ENCODE measurements around the gene SHLD3.
A peak's percentile ranks its signal among the peaks of the same experiment; 100 is the strongest.

Gene SHLD3

GRCh38 chr5:65624025-65624570 is 729 bp upstream of the SHLD3 start, which contains the start of gene TRIM23:
TSS of gene TRIM23 (minus strand) at chr5:65624333. CDS start at chr5:65624274, 59 bp downstream.
- peaks cover 0 to 31% (median 28%) of the 10 kb centered on the region in 5 donors for H3K4me1 ChIP-seq (ENCODE audit: control insufficient read depth in 5 of 5, insufficient read depth in 5 of 5, low read length in 5 of 5)
- H3K27ac ChIP-seq (ENCODE audit: low read depth, low read length) = peak within 1 kb of the TSS; percentile 59
- H3K9ac ChIP-seq (ENCODE audit: low read length in 5 of 5) = peak within 1 kb of the TSS; percentile 92 to 98 (median 97)

DNA sequence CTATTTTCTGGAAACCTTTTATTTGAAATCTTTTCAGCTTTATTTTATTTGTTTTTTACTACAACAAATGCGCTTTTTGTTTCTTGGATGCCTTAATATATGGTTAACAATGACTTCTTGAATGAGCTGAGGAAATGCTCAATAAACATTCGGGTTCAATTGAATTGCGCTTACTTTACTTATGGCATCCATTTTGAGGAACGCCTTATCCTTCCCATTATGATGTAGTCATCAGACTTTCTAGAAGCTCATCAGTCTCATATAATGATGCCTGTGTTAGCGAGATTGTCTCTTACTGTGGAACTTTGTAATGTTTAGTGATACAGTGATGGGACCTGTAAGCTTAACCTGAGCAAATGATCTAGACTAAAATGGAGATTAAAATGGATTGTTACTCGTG is 916 bp downstream of the SHLD3 start:
- no peaks in the 10 kb centered on the region for H3K27me3 ChIP-seq (ENCODE audit: control insufficient read depth in 5 of 5, insufficient read depth in 4 of 5, low read length in 5 of 5)
- H3K4me1 ChIP-seq (ENCODE audit: control insufficient read depth in 5 of 5, insufficient read depth in 5 of 5, low read length in 5 of 5) = peaks cover 0 to 31% (median 28%) of the 10 kb centered on the region in 5 donors
- H3K9me3 ChIP-seq (ENCODE audit: control insufficient read depth in 5 of 5, low read length in 5 of 5) = no peaks in the 10 kb centered on the region
- peak overlapping the region; percentile 15 to 99 (median 89) for H3K4me3 ChIP-seq (ENCODE audit: low read depth in 1 of 5, low read length in 5 of 5)
- H3K36me3 ChIP-seq (ENCODE audit: control insufficient read depth in 5 of 5, insufficient read depth in 5 of 5, low read length in 5 of 5) = peaks cover 4 to 10% (median 6%) of the 10 kb centered on the region in 5 donors
- peak overlapping the region in 3 of 5 donors; percentile 92 to 97 (median 94) for H3K9ac ChIP-seq (ENCODE audit: low read length in 5 of 5)
- H3K27ac ChIP-seq (ENCODE audit: low read depth, low read length) = no peak overlapping the region

More at GRCh38 chr5:65624025-65624570, 729 bp upstream of the SHLD3 start, which contains the start of gene TRIM23:
- H3K4me3 ChIP-seq (ENCODE audit: low read depth in 1 of 5, low read length in 5 of 5) = peak within 1 kb of the TSS; percentile 85 to 99 (median 96)
- H3K27me3 ChIP-seq (ENCODE audit: control insufficient read depth in 5 of 5, insufficient read depth in 4 of 5, low read length in 5 of 5) = no peaks in the 10 kb centered on the region
- H3K36me3 ChIP-seq (ENCODE audit: control insufficient read depth in 5 of 5, insufficient read depth in 5 of 5, low read length in 5 of 5) = peaks cover 0 to under 1% (median 0%) of the 10 kb centered on the region in 5 donors
- H3K9me3 ChIP-seq (ENCODE audit: control insufficient read depth in 5 of 5, low read length in 5 of 5) = no peaks in the 10 kb centered on the region

DNA sequence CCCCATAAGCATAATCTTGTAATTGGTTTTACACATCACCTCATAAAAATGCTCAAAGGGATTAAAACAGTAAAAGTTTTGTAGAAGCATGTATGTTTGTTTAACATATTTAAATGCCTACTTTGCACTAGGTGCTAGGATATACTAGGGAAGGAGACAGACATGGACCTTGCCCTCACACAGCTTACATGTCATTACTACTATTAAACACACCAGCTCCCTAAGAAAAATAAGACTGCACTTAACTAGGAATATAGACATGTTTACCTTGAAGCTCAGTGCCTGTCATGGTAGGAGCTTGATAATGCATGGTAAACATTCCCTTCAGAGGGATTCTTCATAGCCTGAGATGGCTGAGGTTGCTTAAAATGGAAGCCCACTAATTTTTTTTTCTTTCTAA is 6.2 kb downstream of the SHLD3 start:
- Histone ChIP-seq H3K4me1 (ENCODE audit: control insufficient read depth in 5 of 5, insufficient read depth in 5 of 5, low read length in 5 of 5) (peaks cover 0 to 8% (median 3%) of the 10 kb centered on the region in 5 donors), H3K4me3 (ENCODE audit: low read depth in 1 of 5, low read length in 5 of 5) (no peak overlapping the region), H3K27ac (ENCODE audit: low read depth, low read length) (no peak overlapping the region), H3K9ac (ENCODE audit: low read length in 5 of 5) (no peak overlapping the region), H3K9me3 (ENCODE audit: control insufficient read depth in 5 of 5, low read length in 5 of 5) (no peaks in the 10 kb centered on the region), H3K36me3 (ENCODE audit: control insufficient read depth in 5 of 5, insufficient read depth in 5 of 5, low read length in 5 of 5) (peaks cover 4 to 17% (median 7%) of the 10 kb centered on the region in 5 donors), H3K27me3 (ENCODE audit: control insufficient read depth in 5 of 5, insufficient read depth in 4 of 5, low read length in 5 of 5) (no peaks in the 10 kb centered on the region)

DNA sequence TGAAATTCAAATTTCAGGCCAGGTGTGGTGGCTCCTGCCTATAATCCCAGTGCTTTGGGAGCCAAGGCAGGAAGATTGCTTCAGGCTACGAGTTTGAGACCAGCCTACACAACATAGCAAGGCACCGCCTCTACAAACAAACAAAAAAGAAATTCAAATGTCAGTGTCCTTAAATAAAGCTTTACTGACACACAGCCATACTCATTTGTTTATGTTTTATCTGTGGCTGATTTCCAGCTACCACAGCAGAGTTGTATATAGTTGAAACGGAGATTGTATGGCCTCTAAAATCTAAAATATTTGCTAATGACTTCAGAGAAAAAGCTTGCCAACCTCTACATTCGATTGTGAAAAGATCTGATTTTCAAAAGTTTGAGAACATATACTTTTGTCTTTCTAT is 15.4 kb downstream of the SHLD3 start:
- Histone ChIP-seq H3K9ac (ENCODE audit: low read length in 5 of 5) (no peak overlapping the region), H3K4me3 (ENCODE audit: low read depth in 1 of 5, low read length in 5 of 5) (no peak overlapping the region), H3K36me3 (ENCODE audit: control insufficient read depth in 5 of 5, insufficient read depth in 5 of 5, low read length in 5 of 5) (peaks cover 16 to 42% (median 23%) of the 10 kb centered on the region in 5 donors), H3K9me3 (ENCODE audit: control insufficient read depth in 5 of 5, low read length in 5 of 5) (no peaks in the 10 kb centered on the region), H3K27me3 (ENCODE audit: control insufficient read depth in 5 of 5, insufficient read depth in 4 of 5, low read length in 5 of 5) (no peaks in the 10 kb centered on the region), H3K27ac (ENCODE audit: low read depth, low read length) (no peak overlapping the region), H3K4me1 (ENCODE audit: control insufficient read depth in 5 of 5, insufficient read depth in 5 of 5, low read length in 5 of 5) (no peaks in the 10 kb centered on the region)

- no peak overlapping the region for H3K4me3 ChIP-seq (ENCODE audit: low read depth in 1 of 5, low read length in 5 of 5)
- no peak overlapping the region for H3K27ac ChIP-seq (ENCODE audit: low read depth, low read length)
- H3K9me3 ChIP-seq (ENCODE audit: control insufficient read depth in 5 of 5, low read length in 5 of 5) = no peaks in the 10 kb centered on the region
- peaks cover 6 to 29% (median 7%) of the 10 kb centered on the region in 5 donors for H3K36me3 ChIP-seq (ENCODE audit: control insufficient read depth in 5 of 5, insufficient read depth in 5 of 5, low read length in 5 of 5)
- no peaks in the 10 kb centered on the region for H3K4me1 ChIP-seq (ENCODE audit: control insufficient read depth in 5 of 5, insufficient read depth in 5 of 5, low read length in 5 of 5)
- H3K9ac ChIP-seq (ENCODE audit: low read length in 5 of 5) = no peak overlapping the region
- no peaks in the 10 kb centered on the region for H3K27me3 ChIP-seq (ENCODE audit: control insufficient read depth in 5 of 5, insufficient read depth in 4 of 5, low read length in 5 of 5)
Measured at GRCh38 chr5:65646938-65647337, 22.1 kb downstream of the SHLD3 start.

- Histone ChIP-seq H3K9me3 (ENCODE audit: control insufficient read depth in 5 of 5, low read length in 5 of 5) (no peaks in the 10 kb centered on the region), H3K9ac (ENCODE audit: low read length in 5 of 5) (no peak overlapping the region), H3K27me3 (ENCODE audit: control insufficient read depth in 5 of 5, insufficient read depth in 4 of 5, low read length in 5 of 5) (no peaks in the 10 kb centered on the region), H3K36me3 (ENCODE audit: control insufficient read depth in 5 of 5, insufficient read depth in 5 of 5, low read length in 5 of 5) (peaks cover 6 to 29% (median 9%) of the 10 kb centered on the region in 5 donors), H3K4me3 (ENCODE audit: low read depth in 1 of 5, low read length in 5 of 5) (no peak overlapping the region), H3K4me1 (ENCODE audit: control insufficient read depth in 5 of 5, insufficient read depth in 5 of 5, low read length in 5 of 5) (no peaks in the 10 kb centered on the region), H3K27ac (ENCODE audit: low read depth, low read length) (no peak overlapping the region)
Measured at GRCh38 chr5:65647941-65648340, 23.1 kb downstream of the SHLD3 start.

DNA sequence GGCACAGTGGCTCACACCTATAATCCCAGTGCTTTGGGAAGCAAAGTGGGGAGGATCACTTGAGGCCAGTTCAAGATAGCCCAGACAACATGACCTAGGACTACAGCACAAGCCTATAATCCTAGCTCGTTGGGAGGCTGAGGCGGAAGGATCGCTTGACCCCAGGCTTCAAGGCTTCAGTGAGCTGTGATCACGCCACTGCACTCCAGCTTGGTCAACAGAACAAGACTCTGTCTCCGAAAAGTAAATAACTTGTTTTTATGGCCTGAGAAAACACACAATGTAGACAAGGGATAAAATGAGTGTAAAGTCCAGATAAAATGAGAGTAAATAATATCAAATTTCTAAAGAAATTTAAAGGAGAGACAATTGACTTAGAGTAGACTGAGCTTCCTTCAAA is 26.3 kb downstream of the SHLD3 start:
- Histone ChIP-seq H3K36me3 (ENCODE audit: control insufficient read depth in 5 of 5, insufficient read depth in 5 of 5, low read length in 5 of 5) (peaks cover 6 to 40% (median 16%) of the 10 kb centered on the region in 5 donors), H3K27ac (ENCODE audit: low read depth, low read length) (no peak overlapping the region), H3K4me1 (ENCODE audit: control insufficient read depth in 5 of 5, insufficient read depth in 5 of 5, low read length in 5 of 5) (no peaks in the 10 kb centered on the region), H3K9ac (ENCODE audit: low read length in 5 of 5) (no peak overlapping the region), H3K9me3 (ENCODE audit: control insufficient read depth in 5 of 5, low read length in 5 of 5) (no peaks in the 10 kb centered on the region), H3K4me3 (ENCODE audit: low read depth in 1 of 5, low read length in 5 of 5) (no peak overlapping the region), H3K27me3 (ENCODE audit: control insufficient read depth in 5 of 5, insufficient read depth in 4 of 5, low read length in 5 of 5) (no peaks in the 10 kb centered on the region)

DNA sequence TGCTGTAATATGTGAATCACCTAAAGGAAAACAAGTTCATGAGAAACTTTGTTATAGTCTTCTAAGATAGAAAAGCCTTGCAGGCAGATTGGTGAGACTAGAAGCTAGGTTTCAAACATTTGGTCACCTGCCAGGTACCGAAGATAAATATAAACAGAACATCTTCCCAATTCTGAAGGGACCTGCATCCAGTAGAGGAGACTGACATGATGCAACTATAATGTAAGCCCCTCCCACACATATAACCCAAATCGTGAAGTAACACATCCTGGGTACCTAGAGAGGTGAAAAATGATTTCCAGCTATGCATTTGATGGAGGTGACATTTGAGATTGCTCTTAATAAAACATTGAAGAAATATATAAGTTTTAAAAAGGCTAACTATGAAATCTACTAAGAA is 29.9 kb downstream of the SHLD3 start:
- no peaks in the 10 kb centered on the region for H3K4me1 ChIP-seq (ENCODE audit: control insufficient read depth in 5 of 5, insufficient read depth in 5 of 5, low read length in 5 of 5)
- no peak overlapping the region for H3K27ac ChIP-seq (ENCODE audit: low read depth, low read length)
- no peak overlapping the region for H3K4me3 ChIP-seq (ENCODE audit: low read depth in 1 of 5, low read length in 5 of 5)
- no peaks in the 10 kb centered on the region for H3K27me3 ChIP-seq (ENCODE audit: control insufficient read depth in 5 of 5, insufficient read depth in 4 of 5, low read length in 5 of 5)
- no peaks in the 10 kb centered on the region for H3K9me3 ChIP-seq (ENCODE audit: control insufficient read depth in 5 of 5, low read length in 5 of 5)
- H3K36me3 ChIP-seq (ENCODE audit: control insufficient read depth in 5 of 5, insufficient read depth in 5 of 5, low read length in 5 of 5) = peaks cover 8 to 23% (median 19%) of the 10 kb centered on the region in 5 donors
- no peak overlapping the region for H3K9ac ChIP-seq (ENCODE audit: low read length in 5 of 5)

DNA sequence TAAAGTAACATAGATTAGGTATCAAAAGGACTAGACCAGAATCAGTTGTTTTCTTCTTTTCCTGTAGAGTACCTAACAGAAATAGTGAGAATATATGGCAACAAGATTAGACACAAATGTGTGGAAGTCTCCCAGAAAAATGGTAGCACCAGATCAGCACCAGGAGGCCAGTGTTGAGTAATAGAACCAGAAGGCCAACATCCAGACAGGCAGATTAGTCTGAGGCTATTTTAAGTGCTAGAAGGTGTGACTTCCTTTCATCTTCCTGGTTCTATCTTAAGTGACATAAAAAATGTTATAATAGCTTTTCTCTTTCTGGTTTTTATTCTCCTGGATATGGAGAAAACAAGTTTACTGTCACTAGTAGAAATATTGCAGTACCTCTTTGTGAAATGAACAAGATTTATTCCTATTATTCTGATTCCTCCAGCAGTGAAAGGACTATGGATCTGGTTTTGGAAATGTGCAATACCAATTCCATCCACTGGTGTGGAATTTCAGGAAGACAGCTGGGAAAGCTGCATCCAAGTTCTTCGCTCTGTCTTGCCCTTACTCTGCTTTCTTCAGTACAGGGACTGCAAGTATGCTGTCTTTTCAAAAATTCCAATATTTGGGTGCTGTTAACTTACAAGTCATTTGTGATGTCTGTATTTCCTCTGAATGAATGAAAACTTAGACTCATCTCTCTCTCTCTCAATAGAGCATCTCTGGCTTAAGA is 39.1 kb downstream of the SHLD3 start:
- H3K4me3 ChIP-seq (ENCODE audit: low read depth in 1 of 5, low read length in 5 of 5) = no peak overlapping the region
- no peaks in the 10 kb centered on the region for H3K27me3 ChIP-seq (ENCODE audit: control insufficient read depth in 5 of 5, insufficient read depth in 4 of 5, low read length in 5 of 5)
- H3K36me3 ChIP-seq (ENCODE audit: control insufficient read depth in 5 of 5, insufficient read depth in 5 of 5, low read length in 5 of 5) = peaks cover 19 to 40% (median 35%) of the 10 kb centered on the region in 5 donors

GRCh38 chr5:65668696-65669095 is 43.9 kb downstream of the SHLD3 start:
- peaks cover 19 to 43% (median 25%) of the 10 kb centered on the region in 5 donors for H3K36me3 ChIP-seq (ENCODE audit: control insufficient read depth in 5 of 5, insufficient read depth in 5 of 5, low read length in 5 of 5)
- no peaks in the 10 kb centered on the region for H3K4me1 ChIP-seq (ENCODE audit: control insufficient read depth in 5 of 5, insufficient read depth in 5 of 5, low read length in 5 of 5)
- H3K27ac ChIP-seq (ENCODE audit: low read depth, low read length) = no peak overlapping the region
- no peaks in the 10 kb centered on the region for H3K9me3 ChIP-seq (ENCODE audit: control insufficient read depth in 5 of 5, low read length in 5 of 5)
- H3K27me3 ChIP-seq (ENCODE audit: control insufficient read depth in 5 of 5, insufficient read depth in 4 of 5, low read length in 5 of 5) = no peaks in the 10 kb centered on the region
- H3K4me3 ChIP-seq (ENCODE audit: low read depth in 1 of 5, low read length in 5 of 5) = no peak overlapping the region
- no peak overlapping the region for H3K9ac ChIP-seq (ENCODE audit: low read length in 5 of 5)

More for the DNA sequence above, 39.1 kb downstream of the SHLD3 start:
- Histone ChIP-seq H3K27ac (ENCODE audit: low read depth, low read length) (no peak overlapping the region), H3K9ac (ENCODE audit: low read length in 5 of 5) (no peak overlapping the region), H3K9me3 (ENCODE audit: control insufficient read depth in 5 of 5, low read length in 5 of 5) (no peaks in the 10 kb centered on the region), H3K4me1 (ENCODE audit: control insufficient read depth in 5 of 5, insufficient read depth in 5 of 5, low read length in 5 of 5) (no peaks in the 10 kb centered on the region)

Measured in subcutaneous abdominal adipose tissue (tissue), 5 donors.